ENCODE data around the gene ATG10.

DNA sequence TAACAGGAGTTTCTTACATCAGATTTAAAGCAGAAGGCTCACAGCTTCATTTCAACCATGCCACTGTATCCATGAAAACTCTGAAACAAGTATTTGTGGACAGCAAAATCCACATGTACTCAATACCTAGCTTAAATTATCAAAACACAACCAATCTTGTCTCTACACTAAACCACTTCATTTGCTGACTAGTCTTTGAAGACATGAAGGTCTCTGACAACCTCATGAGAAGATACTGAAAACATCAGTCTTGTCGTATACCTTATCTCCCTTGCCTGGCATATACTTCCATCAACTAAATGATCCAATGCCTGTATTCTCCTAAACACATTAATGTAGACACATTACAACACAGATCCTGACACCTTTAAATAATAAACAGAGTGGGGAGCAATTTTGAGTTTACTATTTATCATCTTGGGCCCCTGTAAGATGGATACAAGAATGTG, 303.4 kb downstream of the ATG10 start:
- TF ChIP-seq CTCF (IDR thresholded peaks at IDR 0.05): no peak
- no peak for TF ChIP-seq POLR2A (IDR thresholded peaks at IDR 0.05)

All from gastroesophageal sphincter (tissue), 3 donors.